Fibroblast of pulmonary artery (primary cell): ENCODE measurements around the gene MRPS27.

Source experiments
- DNase-seq: peaks from one replicate; pipeline ENCODE4 v3.0.0-alpha.2; 2010; ENCODE audit warnings: low read depth
- H3K4me3 ChIP-seq: replicated peaks from 2 replicates; pipeline ENCODE4 v1.5.1; 2011; ENCODE audit warnings: low read depth, mild to moderate bottlenecking, control low read depth, low read length, moderate library complexity
- CTCF ChIP-seq: IDR thresholded peaks from 2 replicates; pipeline ENCODE4 v1.5.1; 2011; ENCODE audit warnings: mild to moderate bottlenecking, control low read depth, low read length, inconsistent platforms; ENCODE audit errors: missing control alignments

MRPS27 gene

DNA sequence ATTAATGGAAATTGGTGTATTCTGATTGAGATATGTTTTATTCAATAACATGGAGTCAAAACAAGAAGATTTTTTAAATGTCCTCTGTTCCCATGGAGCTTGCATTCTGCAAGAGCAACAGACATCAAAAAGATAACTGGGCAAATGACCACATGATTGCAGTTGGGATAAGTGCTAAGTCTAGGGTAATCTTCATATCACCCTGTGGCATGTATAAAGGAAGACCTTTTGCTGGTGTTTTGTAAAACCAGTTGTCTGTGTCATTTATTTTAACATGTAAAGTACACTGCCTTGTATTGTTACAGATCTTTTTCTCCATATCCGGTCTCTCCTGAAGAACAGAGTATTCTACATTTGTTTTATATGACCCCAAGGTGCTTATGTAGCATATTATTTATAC lies 44.1 kb upstream of the MRPS27 start:
- DNase-seq = no peak
- TF ChIP-seq CTCF = no peak
- H3K4me3 ChIP-seq = no peak overlapping the region

- H3K4me3 ChIP-seq = no peak overlapping the region
- DNase-seq = peak; percentile 82
- TF ChIP-seq CTCF = no peak
These were observed 43.2 kb upstream of the MRPS27 start for GRCh38 chr5:72363166-72363802.

DNA sequence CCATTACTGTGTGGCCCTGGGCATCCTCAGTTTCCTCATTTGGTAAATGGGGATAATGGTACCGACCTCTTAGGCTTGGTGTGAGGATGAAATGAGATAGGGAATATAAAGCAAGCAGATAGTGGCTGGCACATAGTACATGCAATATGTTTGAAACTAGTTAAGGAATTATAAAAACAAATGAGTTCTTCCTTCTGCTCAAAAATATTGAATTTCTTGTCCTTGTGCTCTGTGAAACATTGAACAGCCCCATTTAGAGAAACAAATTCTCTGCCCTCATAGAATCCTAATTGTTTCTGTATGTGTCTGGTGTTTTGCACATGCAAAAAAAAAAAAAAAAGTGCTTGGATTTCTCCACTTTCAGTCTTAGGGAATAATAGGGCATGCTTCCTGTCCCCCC lies 39.8 kb upstream of the MRPS27 start:
- DNase-seq = no peak
- TF ChIP-seq CTCF = no peak
- H3K4me3 ChIP-seq = no peak overlapping the region

- no peak for DNase-seq
- H3K4me3 ChIP-seq = no peak overlapping the region
- no peak for TF ChIP-seq CTCF
These were observed 38.9 kb upstream of the MRPS27 start for GRCh38 chr5:72358925-72359324.

- TF ChIP-seq CTCF = no peak
- DNase-seq = no peak
- no peak overlapping the region for H3K4me3 ChIP-seq
These were observed 36.3 kb upstream of the MRPS27 start for GRCh38 chr5:72356361-72356760.

- DNase-seq = peak; percentile 64
- no peak overlapping the region for H3K4me3 ChIP-seq
- peak; percentile 61 for TF ChIP-seq CTCF
These were observed 35.8 kb upstream of the MRPS27 start for GRCh38 chr5:72355706-72356299.

DNA sequence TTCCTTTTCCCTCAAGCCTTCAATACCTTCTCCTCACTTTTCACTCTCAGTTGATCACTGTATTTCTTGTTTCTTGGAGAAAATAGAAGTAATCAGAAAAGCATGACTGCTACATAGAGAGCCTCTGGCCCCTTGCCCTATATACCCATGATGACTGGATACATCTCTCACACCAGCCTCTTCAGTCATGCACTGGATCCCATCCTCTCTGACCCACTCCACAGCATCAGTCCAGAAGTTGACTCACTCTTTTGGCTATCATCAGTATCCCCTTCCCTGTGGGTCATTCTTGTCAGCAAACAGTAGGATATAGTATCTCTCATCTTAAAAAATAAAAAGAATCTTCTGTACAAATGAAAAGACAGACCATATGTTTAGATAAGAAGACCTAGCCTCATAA lies 33.0 kb upstream of the MRPS27 start:
- DNase-seq = peak; percentile 42
- H3K4me3 ChIP-seq = no peak overlapping the region
- no peak for TF ChIP-seq CTCF
